GM18505 (cell line): ENCODE measurements around the gene JAML.

ENCODE experiments used
- ATAC-seq: cut with Tn5 transposase; IDR thresholded peaks from one replicate; pipeline ENCODE4 v1.9.1; 2021; ENCODE audit not compliant: unreplicated experiment
- POLR2A ChIP-seq: IDR thresholded peaks from 4 replicates; pipeline ENCODE4 v1.6.1; 2011; ENCODE audit warnings: borderline replicate concordance; ENCODE audit not compliant: insufficient read depth, insufficient read length; ENCODE audit errors: extremely low read depth

JAML gene

GRCh38 chr11:118219244-118219643 lies 5.6 kb downstream of the JAML start:
- ATAC-seq, result no peak
- TF ChIP-seq POLR2A, result no peak

DNA sequence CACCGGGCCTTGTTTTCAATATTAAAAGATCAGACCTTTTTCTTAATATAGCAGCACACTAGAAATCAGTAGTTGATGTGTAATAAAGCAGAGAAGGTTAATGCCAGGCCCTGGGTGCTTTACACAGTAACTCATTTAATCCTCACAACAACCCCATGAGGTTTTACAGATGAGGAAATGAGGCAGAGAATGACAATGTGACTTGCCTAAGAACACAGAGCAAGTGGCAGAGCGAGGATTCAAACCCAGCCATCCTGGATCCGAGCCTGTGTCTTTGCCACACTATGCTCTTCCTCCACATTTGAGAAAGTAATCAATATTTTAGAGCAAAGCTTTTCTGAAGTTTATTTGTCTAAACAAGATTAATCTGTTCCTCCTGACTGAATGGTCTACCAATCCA lies 7.2 kb downstream of the JAML start:
- no peak for ATAC-seq
- TF ChIP-seq POLR2A, result no peak

DNA sequence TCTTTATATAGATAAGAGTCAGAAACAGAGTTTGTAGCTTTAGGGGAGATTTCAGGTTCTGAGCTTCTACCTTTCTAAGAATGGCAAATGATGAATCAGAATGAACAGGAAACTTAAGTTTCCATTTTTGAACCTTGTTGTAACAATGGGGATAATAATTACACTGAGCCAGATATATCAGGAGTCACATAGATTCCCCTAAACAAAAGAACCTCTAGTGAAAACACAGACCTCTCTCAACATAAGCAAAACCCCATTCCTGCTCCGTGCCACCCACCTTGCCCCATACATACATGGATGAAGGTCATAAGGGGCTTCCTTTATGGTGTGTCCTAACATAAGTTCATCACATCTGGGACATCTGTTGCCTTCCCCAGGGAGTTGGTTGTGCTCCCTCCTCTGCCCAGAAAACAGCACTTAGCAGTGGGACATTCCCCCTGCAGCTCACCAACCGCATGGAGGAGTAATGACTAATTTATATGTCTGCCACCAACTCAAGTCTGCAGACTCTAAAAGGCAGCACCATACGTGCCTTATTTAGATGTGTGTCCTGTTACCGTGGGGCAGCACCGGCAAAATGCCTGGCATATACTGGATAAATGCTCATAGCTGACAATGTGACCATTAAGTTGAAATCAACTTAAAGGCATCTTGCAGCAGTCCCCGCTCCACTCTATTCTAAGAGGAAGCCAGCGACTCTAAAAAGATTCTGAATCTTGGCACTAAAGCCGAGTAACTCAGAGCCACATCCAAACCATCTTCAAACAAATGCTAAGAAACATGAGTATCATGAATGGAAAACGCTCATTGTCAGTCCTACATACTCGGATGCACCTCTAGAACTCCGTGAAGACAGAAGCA lies 8.0 kb downstream of the JAML start:
- TF ChIP-seq POLR2A, result no peak
- peak; percentile 42 for ATAC-seq

- TF ChIP-seq POLR2A, result no peak
- no peak for ATAC-seq
Observed at GRCh38 chr11:118215765-118216164, 9.0 kb downstream of the JAML start.

- no peak for ATAC-seq
- no peak for TF ChIP-seq POLR2A
Observed at GRCh38 chr11:118215262-118215661, 9.5 kb downstream of the JAML start.

DNA sequence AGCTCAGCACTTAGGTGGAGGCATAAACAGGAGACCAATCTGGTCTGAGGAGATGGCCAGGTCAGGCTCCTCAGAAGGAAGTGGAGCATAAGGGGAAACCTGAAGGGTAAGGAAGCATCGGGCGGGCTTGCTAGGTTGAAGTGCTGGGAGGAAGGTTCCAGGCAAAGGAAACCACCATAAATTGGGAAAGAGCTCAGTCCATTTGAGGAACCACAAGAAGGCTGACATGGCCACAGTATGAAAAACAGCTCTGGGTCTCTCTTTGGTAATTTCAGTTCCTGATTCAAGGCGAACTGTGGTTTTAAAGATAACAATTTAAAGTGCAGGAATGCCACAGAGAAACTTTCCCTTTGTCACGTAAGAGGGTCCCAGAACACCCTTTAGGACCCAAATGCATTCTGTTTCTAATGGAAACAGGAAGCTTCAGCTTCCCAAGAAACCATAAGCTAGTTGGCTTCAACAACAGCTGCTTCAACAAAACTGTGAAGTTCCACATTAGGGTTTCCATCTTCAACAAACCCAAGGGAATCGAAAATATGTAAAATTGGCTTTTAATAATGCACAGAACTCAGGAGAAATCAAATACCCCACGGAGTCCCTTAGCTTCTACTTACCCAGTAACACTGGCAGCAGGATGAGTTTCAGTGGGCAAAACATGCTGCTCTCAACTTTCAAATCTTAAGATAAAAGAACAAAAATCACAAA lies 10.4 kb downstream of the JAML start:
- TF ChIP-seq POLR2A, result no peak
- no peak for ATAC-seq

DNA sequence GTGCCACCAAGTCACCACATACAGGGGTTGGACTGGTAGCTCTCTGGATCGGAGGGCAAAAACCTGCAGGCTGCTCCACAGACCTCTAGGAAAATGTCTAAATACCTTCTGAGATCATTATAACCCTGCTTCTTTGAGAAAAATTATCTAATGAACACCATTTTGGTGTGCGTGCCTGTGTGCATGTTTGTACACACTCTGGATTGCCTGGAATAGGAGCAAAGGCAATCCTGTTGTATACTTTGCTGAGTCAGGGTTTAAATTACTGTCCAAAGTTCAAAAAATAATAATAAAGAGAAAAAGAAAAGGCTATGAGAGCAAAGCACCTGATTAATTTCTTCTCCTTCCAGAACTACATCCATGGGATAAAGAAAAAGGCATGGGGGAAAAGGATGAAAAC lies 11.0 kb downstream of the JAML start:
- TF ChIP-seq POLR2A, result no peak
- ATAC-seq, result no peak

DNA sequence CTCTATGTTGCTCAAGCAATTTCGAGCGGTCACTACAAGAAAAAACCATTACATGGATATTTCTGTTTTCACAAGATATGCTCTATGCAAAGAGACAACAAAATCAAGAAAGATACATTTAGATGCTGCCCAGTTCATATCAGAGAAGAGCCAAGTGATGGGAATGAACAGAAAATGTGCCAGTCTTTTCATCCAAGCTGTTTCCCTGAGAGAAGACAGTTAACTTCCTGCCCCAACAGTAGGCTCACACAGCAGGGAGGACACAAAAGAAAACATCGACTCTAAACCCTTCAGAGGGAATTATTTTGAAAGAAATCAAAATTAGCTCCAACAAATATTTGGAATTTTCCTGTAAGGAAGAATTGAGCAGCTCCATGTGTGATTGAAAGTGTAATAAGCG lies 11.6 kb downstream of the JAML start:
- no peak for ATAC-seq
- no peak for TF ChIP-seq POLR2A

GRCh38 chr11:118212781-118213191 lies 12.0 kb downstream of the JAML start:
- TF ChIP-seq POLR2A, result no peak
- ATAC-seq, result no peak

- ATAC-seq, result no peak
- TF ChIP-seq POLR2A, result no peak
Observed at GRCh38 chr11:118212131-118212725, 12.6 kb downstream of the JAML start.

DNA sequence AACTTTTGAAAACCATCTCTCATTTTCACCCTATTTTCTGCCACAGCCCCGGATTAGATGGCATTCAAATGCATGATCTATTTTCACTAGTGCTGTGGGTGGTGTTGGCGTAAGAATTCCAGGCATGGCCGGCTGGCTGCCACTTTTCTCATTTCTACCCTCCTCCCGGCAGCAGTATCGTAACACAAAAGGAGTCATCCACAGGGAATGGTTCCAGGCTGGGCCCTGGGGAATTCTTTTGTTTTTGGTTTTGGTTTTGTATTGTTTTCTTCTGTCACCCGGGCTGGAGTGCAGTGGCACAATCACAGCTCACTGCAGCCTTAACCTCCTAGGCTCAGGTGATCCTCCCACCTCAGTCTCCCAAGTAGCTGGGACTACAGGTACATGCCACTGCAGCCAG lies 13.8 kb downstream of the JAML start:
- no peak for ATAC-seq
- TF ChIP-seq POLR2A, result no peak

- TF ChIP-seq POLR2A, result no peak
- ATAC-seq, result no peak
Observed at GRCh38 chr11:118210323-118210722, 14.5 kb downstream of the JAML start.

DNA sequence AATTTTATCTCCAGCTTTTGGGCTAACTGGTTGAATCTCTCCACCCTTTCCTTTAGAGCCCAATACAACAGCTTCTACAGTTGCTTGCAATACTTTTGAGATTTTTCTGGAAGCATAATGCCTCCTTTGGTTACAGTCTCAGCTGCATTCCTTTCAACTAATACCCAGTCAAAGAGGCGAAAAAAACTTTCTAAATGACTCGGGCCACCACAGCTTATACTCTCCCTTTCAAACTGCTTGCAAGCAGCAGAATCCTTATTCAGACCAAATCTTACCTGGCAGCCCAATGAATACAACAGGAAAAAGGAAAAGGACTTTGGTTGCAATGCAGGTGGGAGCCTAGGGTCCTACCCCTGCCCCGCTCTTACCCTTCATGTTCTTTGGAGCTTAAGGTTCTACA lies 15.8 kb downstream of the JAML start:
- ATAC-seq, result no peak
- no peak for TF ChIP-seq POLR2A

DNA sequence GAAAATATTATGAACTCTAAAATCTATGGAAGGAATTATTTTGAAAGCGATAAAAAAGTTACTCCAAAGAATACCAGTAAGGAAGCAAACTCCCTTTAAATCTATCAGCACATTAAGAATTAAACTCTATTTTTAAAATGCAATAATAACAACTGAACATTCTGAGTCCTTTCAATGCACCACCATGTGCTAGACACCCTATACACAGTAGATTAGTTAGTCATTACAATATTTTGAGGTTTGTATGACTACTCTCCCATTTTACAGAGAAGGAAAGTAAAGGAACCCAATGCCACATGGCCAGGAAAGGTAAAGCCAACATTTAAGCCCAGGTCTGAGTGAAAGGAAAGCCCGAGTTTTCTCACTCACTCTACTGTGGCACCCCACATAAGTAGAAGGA lies 17.7 kb downstream of the JAML start:
- no peak for ATAC-seq
- no peak for TF ChIP-seq POLR2A
